GM19395 (cell line): ENCODE measurements around the gene KL.

Experiments used
- ATAC-seq: cut with Tn5 transposase; IDR thresholded peaks from one replicate; pipeline ENCODE4 v1.9.1; 2021; ENCODE audit warnings: mild to moderate bottlenecking, moderate library complexity; ENCODE audit not compliant: unreplicated experiment

KL gene

DNA sequence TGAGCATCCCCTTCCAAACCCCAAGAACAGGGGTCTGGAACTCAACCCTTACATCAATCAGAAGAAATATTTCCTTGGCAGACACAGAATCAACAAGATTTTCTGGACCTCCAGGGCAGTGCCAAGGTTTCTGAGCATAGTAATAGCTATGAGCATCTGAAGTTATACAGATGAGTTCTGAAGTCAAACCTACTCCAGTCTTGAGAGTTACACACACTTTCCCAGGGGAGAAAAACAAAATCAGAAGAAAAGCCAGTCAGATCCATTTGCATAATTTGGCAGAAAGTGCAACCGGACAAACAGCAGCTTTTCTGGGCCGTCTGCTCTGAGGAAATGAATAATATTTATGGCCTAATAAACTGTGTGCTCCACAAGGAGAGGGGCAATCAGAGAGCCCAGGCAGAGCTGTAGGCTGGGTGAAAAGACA is 93.1 kb downstream of the KL start:
- no peak for ATAC-seq

DNA sequence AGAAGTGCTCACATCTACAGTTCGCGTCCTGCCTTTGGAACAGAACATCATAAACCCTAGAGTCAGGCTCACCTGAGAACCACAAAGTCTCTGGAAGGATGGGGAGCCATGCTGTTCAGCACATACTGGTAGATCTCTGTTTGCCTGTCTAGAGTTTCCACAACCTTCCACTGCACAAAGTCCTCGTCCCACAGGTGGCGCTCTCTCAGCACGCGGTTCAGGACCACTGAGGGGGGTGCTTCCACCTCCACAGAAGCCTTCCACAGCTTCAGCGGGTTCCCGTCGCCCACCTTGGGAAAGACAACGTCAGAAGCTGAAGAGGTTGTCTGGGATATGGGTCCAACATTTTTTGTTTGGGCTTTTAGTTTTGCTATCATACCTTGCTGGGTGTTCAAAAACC is 93.6 kb downstream of the KL start:
- no peak for ATAC-seq

DNA sequence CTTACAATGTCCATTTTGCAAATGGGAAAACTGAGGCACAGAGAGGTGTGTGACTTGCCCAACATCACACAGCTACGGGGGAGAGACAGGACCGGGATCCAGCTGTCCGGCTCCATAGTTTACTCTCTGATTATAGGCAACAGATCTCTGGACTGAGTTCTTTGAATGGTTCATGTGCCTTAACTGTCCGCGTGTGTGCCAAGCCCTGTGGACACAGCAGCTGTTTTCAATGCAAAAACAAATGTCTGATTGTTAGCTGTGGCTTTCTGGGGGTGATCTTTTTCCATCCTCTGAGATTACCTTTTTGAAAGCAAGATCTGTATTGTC is 94.1 kb downstream of the KL start:
- ATAC-seq, result peak; percentile 3

DNA sequence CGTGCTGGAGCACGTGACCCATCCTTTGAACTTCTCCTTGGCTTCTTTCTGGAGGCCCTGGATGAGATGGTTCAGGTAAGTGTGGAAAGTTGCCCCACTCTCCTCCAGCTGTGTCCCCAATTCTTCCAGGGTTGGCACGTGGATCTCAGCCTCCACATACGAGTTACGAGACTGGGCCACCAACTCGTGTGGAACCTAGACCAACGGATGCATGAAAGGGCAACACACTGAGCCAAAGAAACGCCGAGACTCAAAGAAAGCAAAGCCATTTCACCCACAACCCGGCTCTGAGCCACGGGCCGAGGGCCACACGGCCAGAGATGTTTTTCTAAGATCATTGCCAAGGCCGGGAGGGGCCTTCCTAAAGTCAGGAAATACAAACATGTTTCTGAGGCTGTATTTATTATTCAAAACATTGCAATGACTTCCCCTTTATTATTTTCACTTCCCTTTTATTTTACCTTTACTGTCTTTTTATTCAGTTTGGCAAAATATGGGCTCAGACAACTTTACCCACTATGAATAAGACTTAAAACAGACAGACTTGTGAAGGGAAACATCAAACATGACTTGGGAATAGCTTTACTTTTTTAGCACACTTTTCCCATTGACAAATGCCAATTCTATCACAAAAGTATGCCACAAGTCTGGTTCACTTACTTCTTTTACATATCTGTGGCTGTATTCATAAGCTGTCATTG is 94.6 kb downstream of the KL start:
- peak; percentile 48 for ATAC-seq

GRCh38 chr13:33111414-33112110 is 95.3 kb downstream of the KL start:
- no peak for ATAC-seq

- ATAC-seq, result no peak
Observed at GRCh38 chr13:33112766-33113165, 96.5 kb downstream of the KL start.

- ATAC-seq, result no peak
Observed at GRCh38 chr13:33114146-33114545, 97.9 kb downstream of the KL start.

DNA sequence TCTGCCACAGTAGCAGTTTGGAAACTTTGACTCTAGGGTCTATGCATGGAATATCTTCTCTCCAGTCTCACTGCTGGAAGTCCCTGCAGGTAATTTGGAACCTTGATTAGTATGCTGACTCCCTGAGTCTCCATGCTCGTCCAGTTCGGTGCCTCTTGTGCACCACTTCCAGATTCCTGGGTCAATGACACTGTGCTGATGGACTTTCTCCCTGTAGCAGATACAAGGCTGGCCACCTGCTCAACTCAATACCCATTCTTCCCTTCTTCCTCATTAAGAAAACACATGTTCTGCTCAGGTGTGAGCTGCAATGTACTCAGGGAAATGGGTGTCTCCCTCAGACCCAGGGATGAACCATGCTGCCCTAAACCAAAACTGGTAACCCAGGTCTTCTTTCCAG is 99.1 kb downstream of the KL start:
- ATAC-seq, result no peak
